GM19372 (cell line): ENCODE results near the gene RBM14.
"Not testable (repeated sequence)": the region's sequence is repeated elsewhere in the genome, so short reads cannot be mapped to it uniquely, and the experiment has no call there.

Source experiments
- ATAC-seq: cut with Tn5 transposase; IDR thresholded peaks from one replicate; pipeline ENCODE4 v1.9.1; 2021; ENCODE audit warnings: mild to moderate bottlenecking, low read depth, moderate library complexity; ENCODE audit not compliant: unreplicated experiment

The RBM14 gene

DNA sequence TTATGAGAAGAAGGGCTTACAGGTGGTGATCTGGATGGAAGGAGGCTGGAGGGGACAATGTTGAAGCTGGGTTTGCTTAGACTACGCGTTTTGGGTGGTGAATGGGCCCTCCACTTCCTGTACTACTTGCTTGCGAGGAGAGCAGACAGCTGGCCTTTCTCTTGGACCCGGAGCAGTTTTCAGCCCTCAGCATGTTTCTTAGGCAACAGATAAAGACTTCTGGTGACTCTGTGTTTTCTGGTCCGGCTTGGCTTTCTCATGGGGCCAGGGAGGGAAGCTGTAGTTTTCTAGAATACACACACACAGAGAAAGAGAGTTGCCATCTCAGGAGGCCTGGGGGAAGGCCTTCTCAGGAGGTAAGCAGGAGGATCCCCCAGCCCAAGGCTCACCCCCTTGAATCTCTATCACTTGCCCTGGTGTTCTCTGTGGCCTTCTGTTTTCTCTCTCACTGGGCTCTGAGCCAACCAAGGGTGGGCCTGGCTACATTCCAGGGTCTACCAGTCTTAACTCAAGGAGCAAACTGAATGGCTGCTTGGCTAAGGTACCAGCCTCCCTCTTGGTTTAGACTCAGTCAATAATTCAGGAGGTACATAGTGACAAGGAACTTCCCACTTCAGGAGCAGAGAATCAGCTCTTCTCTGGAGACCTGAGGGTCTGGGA, 21.1 kb upstream of the RBM14 start:
- no peak for ATAC-seq

DNA sequence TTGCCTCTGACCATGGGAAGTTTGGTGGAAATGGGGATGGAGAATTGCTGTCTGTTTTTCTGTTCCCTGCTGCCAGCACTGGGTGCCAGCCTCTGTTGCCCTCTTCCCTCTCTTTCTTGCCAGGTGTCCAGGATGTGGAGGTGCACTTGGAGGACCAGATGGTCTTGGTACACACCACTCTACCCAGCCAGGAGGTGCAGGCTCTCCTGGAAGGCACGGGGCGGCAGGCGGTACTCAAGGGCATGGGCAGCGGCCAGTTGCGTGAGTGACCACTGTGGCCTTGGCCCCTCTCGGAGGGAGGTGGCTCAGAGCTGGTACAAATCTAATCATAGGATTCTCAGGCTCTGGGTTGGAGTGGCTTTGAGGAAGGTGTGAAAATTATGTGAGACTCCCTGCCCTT, 17.4 kb upstream of the RBM14 start:
- ATAC-seq: no peak

DNA sequence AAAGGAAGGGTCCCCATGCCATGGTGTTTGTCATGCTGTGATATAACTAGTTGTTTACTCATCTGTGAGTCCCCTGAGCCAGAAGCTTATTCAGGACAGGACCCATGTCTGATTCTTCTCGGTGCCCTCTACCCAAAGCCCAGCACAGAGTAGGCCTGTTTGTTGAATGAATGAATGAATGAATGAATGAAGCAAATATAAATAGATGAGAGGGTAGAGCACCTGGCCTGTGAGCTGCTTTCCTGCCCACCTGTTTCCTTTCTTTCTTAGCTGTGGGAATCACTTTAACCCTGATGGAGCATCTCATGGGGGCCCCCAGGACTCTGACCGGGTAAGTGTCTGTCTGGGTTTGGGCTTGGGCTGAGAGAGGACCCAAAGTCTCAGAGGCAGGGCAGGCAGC, 16.2 kb upstream of the RBM14 start:
- ATAC-seq: no peak

DNA sequence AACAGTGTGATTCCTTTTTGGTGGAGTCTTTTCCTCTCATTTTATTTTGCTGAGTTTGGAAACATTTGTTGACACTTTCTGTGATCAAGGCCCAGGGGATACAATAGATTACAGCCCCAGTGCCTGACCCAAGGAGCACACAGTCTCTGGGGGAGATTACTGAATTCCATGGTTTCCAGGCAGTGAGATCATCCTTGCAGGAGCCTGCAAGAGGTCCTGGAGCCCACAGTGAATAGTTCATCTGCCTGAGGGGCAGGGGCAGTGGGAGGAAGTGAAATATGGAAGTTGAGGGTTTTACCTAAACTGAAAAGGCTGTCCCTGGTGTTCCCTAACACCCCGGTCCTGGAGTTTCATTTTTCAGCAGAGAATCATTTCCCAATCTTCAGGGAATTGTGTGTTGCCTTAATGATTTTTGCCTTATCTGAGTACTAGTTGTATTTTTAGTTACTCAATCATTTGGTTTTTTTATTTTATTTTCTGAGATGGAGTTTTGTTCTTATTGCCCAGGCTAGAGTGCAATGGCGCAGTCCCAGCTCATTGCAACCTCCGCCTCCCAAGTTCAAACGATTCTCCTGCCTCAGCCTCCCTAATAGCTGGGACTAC, 15.7 kb upstream of the RBM14 start:
- ATAC-seq: no peak

DNA sequence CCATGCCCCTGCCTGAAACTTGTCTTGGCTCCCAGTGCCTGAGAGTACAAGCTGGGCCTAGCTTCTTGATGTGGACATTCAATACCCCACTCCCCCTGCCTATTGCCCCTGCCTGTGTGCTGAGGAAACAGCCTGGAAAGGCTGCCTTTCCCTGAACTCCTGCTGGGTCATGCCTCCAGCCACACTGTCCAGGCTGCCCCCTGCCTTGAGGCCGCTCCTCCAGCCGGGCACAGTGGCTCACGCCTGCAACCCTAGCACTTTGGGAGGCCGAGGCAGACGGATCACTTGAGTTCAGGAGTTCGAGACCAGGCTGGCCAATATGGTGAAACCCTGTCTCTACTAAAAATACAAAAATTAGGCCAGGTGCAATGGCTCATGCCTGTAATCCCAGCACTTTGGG, 13.4 kb upstream of the RBM14 start:
- ATAC-seq: no peak

DNA sequence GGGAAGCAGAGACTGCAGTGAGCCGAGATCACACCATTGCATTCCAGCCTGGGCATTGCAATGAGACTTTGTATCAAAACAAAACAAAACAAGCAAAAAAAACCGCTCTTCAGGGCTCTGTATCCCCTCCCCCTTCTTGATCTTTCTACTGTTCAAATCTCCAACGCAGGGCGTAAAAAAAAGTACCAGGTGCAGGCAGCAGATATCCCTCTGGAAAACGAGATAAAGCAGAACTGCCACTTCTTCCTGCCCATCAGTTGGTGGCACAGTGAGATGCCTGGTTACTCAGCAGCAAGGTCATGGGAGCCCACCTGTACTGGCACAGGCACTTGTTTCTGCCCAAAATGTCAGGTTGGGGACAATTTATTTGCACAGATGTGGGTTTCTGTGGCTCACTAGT, 12.3 kb upstream of the RBM14 start:
- no peak for ATAC-seq

DNA sequence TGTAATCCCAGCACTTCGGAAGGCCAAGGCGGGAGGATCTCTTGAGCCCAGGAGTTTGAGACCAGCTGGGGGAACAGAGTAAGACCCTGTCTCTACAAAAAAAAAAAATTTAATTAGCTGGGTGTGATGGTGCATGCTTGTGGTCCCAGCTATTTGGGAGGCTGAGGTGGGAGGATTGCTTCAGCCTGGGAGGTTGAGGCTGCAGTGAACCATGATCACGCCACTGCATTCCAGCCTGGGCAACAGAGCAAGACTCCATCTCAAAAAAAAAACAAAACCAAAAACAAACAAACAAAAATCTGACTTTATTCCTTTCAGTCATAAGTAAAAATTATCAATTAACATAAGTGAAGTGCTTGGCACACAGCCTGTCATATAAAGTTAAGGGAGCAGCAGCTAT, 9.8 kb upstream of the RBM14 start:
- not testable (repeated sequence) for ATAC-seq

DNA sequence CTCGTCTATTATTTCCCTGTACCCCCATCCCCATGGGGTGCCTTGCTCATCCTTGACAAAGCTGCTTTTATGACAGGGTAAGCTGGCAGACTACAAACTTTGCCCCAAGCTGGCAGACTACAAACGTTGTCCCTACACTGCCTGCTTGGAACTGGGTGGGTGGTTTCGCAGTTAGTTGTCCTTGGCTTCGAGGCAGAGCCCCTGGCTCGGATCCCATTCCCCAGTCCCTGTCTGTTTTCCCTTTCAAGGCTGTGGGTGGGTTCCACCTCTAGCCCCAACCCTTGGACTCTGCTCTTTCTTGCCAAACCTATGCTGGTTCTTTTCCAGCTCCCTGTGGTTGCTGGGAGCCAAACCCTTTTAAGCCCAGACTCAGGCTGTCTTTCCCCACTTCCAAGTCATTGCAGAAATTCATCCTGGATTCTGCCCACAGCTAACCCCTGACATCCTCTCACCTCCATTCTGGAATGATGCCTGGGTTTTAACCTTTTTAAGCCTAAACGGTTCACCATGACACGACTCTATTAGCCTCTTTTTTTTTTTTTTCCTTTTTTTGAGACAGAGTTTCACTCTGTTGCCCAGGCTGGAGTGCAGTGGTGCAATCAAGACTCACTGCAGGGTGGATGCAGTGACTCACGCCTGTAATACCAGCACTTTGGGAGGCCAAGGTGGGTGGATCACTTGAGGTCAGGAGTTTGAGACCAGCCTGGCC, 9.2 kb upstream of the RBM14 start:
- no peak for ATAC-seq

DNA sequence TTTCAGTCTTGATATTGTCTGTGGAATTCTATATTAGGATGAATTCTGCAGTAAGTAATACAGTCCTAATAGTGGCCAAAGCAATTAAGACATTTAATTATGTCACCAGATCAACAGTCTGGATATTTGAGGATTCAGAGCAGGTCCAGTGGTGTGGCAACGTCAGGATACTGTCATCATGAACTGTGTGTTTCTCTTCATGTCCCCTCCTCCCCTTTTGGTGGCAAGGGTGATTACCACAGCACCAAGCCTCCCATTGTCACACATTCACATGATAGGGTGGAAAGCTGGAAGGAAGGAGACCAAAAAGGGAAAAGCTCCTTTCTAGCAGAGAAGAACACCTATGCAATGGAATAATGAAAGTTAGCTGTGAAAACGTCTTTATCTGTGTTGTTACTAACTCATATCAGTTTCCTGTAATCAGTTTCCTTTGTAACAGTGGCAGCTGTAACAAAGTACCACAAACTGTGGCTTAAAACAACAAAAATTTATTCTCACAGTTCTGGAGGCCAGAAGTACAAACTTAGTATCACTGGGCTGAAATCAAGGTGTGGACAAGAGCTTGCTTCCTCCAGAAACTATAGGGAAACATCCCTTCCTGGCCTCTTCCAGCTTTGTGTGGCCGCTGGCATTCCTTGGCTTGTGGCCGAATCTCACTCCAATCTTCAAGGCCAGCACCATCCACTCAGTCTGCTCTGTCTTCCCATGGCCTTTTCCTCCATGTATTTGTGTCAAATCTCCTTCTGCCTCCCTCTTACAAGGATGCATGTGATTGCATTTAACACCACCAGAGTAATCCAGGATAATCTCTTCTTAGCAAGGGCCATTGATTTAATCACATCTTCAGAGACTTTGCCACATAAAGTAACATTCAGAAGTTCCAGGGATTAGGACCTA, 6.5 kb upstream of the RBM14 start:
- no peak for ATAC-seq

DNA sequence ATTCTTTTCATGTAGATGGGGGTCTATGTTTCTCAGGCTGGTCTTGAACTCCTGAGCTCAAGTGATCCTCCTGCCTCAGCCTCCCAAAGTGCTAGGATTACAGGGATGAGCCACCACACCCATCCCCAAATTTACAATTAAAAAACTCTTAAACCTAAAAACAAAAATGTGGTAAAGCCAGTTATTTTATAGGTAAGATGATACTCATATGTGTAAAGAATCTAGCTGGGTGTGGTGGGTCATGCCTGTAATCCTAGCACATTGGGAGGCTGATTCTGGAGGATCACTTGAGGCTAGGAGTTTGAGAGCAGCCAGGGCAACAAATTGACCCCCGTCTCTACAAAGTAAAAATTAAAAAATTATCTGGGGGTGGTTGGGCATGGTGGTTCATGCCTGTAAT, 4.0 kb upstream of the RBM14 start:
- no peak for ATAC-seq

DNA sequence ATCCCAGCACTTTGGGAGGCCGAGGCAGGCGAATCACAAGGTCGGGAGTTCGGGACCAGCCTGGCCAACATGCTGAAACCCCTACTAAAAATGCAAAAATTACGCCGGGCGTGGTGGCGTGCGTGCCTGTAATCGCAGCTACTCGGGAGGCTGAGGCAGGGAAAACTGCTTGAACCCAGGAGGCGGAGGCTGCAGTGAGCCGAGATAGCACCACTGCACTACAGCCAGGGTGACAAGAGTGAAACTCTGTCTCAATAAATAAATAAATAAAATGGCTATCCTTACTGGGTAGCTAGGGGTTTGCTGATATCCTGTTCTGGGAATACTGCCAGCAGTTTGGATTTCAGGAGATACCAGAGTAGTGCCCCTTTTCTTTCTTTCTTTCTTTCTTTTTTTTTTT, 2.4 kb upstream of the RBM14 start:
- no peak for ATAC-seq

DNA sequence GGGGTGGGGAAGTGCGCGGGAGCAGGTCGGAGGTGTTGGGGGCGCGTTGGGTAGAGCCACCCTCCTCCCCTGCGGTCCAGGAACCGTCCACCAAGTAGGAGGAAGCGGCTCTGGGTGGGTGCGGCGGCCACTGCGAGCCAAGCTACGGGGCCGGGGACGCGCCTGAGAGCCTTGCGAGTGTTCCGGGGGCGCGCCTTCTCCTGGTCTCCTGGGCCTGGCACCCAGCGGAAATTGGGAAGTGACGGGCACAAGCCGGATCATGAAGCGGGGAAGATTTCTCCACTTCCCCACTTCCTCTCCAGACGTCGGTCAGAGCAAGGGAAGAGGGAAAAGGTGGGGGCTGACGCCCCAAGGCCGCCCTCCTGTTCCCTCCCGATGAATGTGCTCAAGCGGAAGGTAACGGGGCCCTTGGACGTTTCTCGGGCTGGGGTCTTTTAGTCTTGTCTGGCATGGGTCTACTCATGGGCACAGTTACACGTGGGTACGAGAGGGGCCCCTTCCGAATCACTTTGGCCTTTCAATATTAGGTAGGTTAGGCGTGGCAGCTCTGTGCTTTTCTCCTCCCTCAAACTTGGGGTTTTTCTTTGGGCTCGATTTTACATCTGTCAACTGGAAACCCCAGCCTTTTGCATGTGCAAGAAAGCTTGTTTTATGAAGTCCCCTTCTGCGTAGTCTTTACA, 865 bp downstream of the RBM14 start:
- ATAC-seq: no peak

DNA sequence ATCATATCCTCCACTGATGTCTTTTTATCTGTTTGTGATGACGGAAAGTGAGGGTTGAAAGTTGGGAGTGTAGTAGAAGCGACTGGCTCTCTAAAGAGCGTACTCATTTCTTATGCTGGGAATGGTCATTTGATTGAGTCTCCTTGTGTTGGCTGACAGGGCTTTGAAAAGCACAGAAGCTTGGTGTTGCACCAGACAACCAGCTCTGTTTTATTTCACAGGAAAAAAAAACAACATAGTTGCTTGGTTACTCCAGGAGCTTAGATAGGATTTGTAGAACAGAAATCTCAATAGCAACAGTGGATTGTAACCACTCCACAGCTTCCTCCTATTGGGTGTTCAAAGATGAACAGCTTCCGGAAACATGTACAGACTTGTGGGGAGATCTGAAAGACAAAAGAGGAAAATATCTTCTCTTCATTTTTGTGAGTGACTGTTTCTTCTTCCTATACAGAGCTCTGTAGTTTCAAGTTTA, 2.7 kb downstream of the RBM14 start:
- no peak for ATAC-seq

DNA sequence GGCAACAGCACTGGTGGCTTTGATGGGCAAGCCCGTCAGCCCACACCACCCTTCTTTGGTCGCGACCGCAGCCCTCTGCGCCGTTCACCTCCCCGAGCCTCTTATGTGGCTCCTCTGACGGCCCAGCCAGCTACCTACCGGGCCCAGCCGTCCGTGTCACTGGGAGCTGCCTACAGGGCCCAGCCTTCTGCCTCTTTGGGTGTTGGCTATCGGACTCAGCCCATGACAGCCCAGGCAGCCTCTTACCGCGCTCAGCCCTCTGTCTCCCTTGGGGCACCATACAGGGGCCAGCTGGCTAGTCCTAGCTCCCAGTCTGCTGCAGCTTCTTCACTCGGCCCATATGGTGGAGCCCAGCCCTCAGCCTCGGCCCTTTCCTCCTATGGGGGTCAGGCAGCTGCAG, 8.0 kb downstream of the RBM14 start:
- ATAC-seq: no peak

DNA sequence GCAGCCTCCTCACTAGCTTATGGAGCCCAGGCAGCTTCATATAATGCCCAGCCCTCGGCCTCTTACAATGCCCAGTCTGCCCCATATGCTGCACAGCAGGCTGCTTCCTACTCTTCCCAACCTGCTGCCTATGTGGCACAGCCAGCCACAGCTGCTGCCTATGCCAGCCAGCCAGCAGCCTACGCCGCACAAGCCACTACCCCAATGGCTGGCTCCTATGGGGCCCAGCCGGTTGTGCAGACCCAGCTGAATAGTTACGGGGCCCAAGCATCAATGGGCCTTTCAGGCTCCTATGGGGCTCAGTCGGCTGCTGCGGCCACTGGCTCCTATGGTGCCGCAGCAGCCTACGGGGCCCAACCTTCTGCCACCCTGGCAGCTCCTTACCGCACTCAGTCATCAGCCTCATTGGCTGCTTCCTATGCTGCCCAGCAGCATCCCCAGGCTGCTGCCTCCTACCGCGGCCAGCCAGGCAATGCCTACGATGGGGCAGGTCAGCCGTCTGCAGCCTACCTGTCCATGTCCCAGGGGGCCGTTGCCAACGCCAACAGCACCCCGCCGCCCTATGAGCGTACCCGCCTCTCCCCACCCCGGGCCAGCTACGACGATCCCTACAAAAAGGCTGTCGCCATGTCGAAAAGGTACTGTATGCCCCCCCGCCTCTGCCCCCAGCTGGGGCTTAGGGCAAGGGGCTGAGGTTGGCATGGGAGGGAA, 8.8 kb downstream of the RBM14 start:
- ATAC-seq: no peak

DNA sequence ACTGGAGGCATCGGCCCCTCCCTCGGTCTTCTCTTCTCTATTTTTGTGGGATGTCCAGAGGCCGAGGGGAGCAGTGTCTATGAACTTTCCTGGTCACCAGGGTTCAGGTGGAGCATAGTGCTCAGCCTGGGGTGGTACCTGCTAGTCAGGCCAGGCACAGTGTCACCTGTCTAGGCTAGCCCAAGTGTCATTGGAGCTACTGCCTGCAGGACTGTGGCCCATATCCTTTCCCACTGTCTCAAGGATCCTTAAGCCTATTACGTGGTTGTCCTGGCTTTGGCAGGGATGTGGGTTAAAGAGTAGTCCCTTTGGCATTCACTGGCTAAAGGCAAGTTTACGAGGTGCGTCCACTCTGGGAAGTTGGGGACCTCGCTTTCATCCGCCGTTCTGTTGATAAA, 9.3 kb downstream of the RBM14 start:
- no peak for ATAC-seq

DNA sequence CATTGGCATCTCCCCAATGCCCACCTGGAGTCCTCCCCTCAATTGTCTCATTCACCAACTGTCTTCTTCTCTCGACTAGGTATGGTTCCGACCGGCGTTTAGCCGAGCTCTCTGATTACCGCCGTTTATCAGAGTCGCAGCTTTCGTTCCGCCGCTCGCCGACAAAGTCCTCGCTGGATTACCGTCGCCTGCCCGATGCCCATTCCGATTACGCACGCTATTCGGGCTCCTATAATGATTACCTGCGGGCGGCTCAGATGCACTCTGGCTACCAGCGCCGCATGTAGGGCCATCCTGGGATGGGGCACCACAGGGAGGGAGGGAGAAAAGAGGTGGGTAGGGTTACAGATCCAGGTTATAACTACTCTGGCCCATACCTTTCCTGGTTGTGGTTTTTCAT, 10.0 kb downstream of the RBM14 start:
- ATAC-seq: no peak

DNA sequence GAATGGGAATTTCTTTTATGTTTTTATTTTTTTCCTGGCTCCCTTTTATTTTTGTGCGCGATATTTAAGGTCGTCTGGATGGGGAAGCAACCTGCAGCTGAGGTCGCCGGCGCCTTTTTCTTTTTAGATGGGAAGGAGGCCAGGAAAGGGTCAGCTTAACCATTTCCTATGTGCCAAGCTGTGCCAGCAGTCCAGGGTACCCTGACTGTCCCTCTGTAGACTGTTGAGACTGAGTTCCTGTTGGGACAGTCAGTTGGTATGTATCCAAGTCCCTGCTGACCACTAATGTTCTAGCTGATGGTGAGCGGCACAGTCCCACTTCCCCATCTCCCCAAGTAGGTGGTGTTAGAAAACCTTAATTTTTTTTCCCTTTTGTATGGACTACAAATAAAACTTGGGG, 10.5 kb downstream of the RBM14 start:
- no peak for ATAC-seq

DNA sequence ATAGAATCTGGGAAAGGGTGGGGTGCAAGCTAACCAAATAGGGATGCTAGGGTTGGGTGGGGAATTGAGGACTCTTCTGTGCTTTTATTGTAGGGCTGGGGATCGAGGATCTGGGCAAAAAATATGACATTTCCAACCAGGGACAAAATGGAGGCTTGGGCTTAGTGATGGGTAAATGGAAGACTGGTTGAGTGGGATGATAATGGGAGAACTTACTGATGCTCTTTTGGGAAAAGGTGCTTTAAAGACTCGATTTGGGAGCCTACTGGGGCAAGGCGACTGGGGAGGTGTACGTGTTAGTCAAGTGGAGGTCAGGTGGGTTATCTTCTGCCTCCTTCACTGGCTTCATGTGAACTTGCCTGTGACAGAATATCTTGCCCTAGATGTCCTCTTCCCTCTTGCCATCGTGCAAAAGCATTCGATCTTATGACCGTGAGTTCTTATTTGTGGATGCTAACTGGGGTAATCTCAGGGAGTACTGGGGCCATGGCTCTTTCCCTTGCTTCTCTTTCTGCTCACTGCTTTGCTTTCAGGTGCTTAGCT, 11.7 kb downstream of the RBM14 start:
- no peak for ATAC-seq

DNA sequence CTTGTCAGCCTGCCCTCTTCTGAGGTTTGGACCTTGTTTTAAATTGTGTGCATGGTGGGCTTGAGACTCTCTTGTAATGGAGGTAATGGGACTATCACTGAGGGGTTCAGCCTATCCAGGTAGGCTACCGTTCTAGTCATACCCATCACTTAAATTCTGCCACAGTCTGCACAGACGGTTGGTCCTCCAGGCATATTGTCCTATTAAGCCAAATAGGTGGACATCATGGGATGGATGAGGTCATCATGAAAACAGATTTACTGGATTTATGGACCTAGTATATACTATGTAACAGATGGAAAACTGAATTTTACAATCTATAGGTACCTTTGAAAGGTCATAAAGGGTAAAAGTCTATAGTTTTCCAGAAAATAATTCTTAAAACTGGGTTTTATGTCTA, 12.9 kb downstream of the RBM14 start:
- ATAC-seq: no peak
